Ectodermal cell (in vitro differentiated cells): ENCODE data around the gene WWOX.

Source experiments
- H3K27ac ChIP-seq: 2 replicates; pipeline ENCODE4 v1.7.0; 2013; ENCODE audit warnings: mild to moderate bottlenecking, low read depth, low read length; ENCODE audit not compliant: insufficient read depth, poor library complexity, severe bottlenecking
- H3K27me3 ChIP-seq: 2 replicates; pipeline ENCODE4 v1.7.0; 2013; ENCODE audit warnings: mild to moderate bottlenecking, low read length; ENCODE audit not compliant: insufficient read depth, control insufficient read depth, poor library complexity, severe bottlenecking
- H3K36me3 ChIP-seq: one replicate; pipeline ENCODE4 v1.7.0; 2013; ENCODE audit warnings: low read length; ENCODE audit not compliant: control insufficient read depth, insufficient read depth
- H3K4me1 ChIP-seq: one replicate; pipeline ENCODE4 v1.7.0; 2013; ENCODE audit warnings: low read length; ENCODE audit not compliant: control insufficient read depth, insufficient read depth
- H3K4me3 ChIP-seq: 2 replicates; pipeline ENCODE4 v1.7.0; 2013; ENCODE audit warnings: low read depth, low read length, control low read depth; ENCODE audit not compliant: insufficient read depth
- H3K9me3 ChIP-seq: 2 replicates; pipeline ENCODE4 v1.7.0; 2013; ENCODE audit warnings: mild to moderate bottlenecking, low read length, moderate library complexity; ENCODE audit not compliant: control insufficient read depth
- WGBS, 2 experiments: methylation state at CpG; one replicate each; pipeline ENCODE4 v1.1.7; 2013; ENCODE audit warnings: missing lambda C conversion rate in 2 of 2; 5-methylcytosine and 5-hydroxymethylcytosine counted together

The WWOX gene

GRCh38 chr16:78205506-78205905 lies 106.1 kb downstream of the WWOX start:
- Histone ChIP-seq H3K27me3 (no peaks in the 10 kb centered on the region), H3K9me3 (no peaks in the 10 kb centered on the region), H3K4me3 (no peak overlapping the region), H3K27ac (no peak overlapping the region), H3K4me1 (no peaks in the 10 kb centered on the region), H3K36me3 (no peaks in the 10 kb centered on the region)
- 89 to 93% methylated on average over 3 of the region's 3 CpGs for WGBS, 2 experiments

GRCh38 chr16:78206623-78207223 lies 107.3 kb downstream of the WWOX start:
- no peak overlapping the region for H3K4me3 ChIP-seq
- H3K36me3 ChIP-seq, result no peaks in the 10 kb centered on the region
- WGBS, 2 experiments, result 95 to 100% methylated on average over 1 to 2 of the region's 2 CpGs
- no peaks in the 10 kb centered on the region for H3K9me3 ChIP-seq
- no peaks in the 10 kb centered on the region for H3K4me1 ChIP-seq
- H3K27me3 ChIP-seq, result no peaks in the 10 kb centered on the region
- H3K27ac ChIP-seq, result no peak overlapping the region

- Histone ChIP-seq H3K27me3 (no peaks in the 10 kb centered on the region), H3K4me1 (no peaks in the 10 kb centered on the region), H3K36me3 (no peaks in the 10 kb centered on the region), H3K9me3 (no peaks in the 10 kb centered on the region), H3K4me3 (no peak overlapping the region), H3K27ac (no peak overlapping the region)
- WGBS, 2 experiments, result 84 to 90% methylated on average over 10 of the region's 10 CpGs
These were observed 110.7 kb downstream of the WWOX start for GRCh38 chr16:78209951-78210661.

- Histone ChIP-seq H3K36me3 (no peaks in the 10 kb centered on the region), H3K27ac (no peak overlapping the region), H3K9me3 (no peaks in the 10 kb centered on the region), H3K4me3 (no peak overlapping the region), H3K27me3 (no peaks in the 10 kb centered on the region), H3K4me1 (no peaks in the 10 kb centered on the region)
- WGBS, 2 experiments, result 89% methylated on average over 7 of the region's 7 CpGs
These were observed 111.7 kb downstream of the WWOX start for GRCh38 chr16:78211020-78211599.

DNA sequence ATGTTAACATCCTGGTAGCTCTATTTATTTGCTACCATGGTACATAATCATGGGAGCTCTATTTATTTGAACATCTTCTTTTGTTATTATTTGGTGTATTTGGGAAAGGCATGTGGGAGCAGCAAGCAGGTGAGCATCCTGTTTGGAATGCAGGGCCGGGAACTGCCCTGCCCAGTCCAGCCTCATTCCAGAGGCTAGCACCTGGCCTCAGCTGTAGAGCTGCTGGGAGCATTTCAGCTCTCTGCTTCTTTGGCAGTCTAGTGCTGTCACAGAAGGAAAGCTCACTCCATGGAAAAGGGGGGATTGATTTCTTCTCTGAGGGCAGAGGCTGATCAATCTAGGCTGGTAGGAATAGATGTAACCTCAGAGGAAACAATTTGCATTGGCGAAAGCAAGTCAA lies 112.5 kb downstream of the WWOX start:
- Histone ChIP-seq H3K27me3 (no peaks in the 10 kb centered on the region), H3K4me3 (no peak overlapping the region), H3K36me3 (no peaks in the 10 kb centered on the region), H3K9me3 (no peaks in the 10 kb centered on the region), H3K4me1 (no peaks in the 10 kb centered on the region), H3K27ac (no peak overlapping the region)
- 88 to 96% methylated on average over 2 of the region's 2 CpGs for WGBS, 2 experiments

GRCh38 chr16:78212674-78213073 lies 113.2 kb downstream of the WWOX start:
- Histone ChIP-seq H3K27me3 (no peaks in the 10 kb centered on the region), H3K36me3 (no peaks in the 10 kb centered on the region), H3K4me3 (no peak overlapping the region), H3K9me3 (no peaks in the 10 kb centered on the region), H3K27ac (no peak overlapping the region), H3K4me1 (no peaks in the 10 kb centered on the region)
- WGBS, 2 experiments, result 96 to 97% methylated on average over 7 of the region's 7 CpGs

GRCh38 chr16:78213751-78214150 lies 114.3 kb downstream of the WWOX start:
- H3K36me3 ChIP-seq, result no peaks in the 10 kb centered on the region
- H3K4me1 ChIP-seq, result no peaks in the 10 kb centered on the region
- H3K4me3 ChIP-seq, result no peak overlapping the region
- H3K9me3 ChIP-seq, result no peaks in the 10 kb centered on the region
- 93% methylated on average over 7 of the region's 7 CpGs for WGBS, 2 experiments
- no peak overlapping the region for H3K27ac ChIP-seq
- H3K27me3 ChIP-seq, result no peaks in the 10 kb centered on the region

DNA sequence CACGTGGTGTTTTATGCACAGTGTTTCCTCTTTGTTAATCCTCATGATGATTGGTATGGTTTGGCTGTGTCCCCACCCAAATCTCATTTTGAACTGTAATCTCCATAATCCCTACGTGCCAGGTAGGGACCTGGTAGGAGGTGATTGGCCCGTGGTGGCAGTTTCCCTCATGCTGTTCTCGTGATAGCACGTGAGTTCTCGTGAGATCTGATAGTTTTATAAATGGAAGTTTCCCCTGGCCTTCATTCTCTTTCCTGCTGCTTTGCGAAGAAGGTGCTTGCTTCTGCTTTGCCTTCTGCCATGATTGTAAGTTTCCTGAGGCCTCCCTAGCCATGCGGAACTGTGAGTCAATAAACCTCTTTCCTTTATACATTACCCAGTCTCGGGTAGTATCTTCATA lies 115.8 kb downstream of the WWOX start:
- H3K27ac ChIP-seq, result no peak overlapping the region
- no peak overlapping the region for H3K4me3 ChIP-seq
- H3K27me3 ChIP-seq, result no peaks in the 10 kb centered on the region
- H3K9me3 ChIP-seq, result no peaks in the 10 kb centered on the region
- H3K36me3 ChIP-seq, result no peaks in the 10 kb centered on the region
- no peaks in the 10 kb centered on the region for H3K4me1 ChIP-seq
- WGBS, 2 experiments, result 88 to 90% methylated on average over 9 of the region's 9 CpGs

DNA sequence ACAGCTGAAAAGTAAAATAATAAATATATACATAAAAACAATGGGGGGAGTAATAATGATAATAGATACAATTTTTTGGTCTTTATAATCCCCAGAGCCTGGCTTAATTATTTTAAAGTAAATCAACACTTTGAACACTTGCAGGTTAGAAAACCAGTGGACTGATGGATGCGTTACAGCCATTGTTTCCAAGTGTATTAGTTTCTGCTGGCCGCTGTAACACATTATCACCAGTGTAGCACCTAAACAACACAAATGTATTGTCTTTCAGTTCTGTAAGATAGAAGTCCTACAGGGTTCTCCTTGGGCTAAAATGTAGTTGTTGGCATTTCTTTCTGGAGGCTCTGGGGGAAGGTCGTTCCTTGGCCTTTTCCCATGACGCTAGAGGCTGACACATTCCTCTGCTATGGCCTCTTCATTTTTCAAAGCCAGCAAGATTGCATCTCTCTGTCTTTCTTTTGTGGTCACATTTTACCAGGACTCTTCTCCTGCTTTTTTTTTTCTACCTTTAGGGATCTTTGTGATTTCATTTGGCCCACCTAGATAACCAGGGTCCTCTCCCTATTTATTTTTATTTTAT lies 116.8 kb downstream of the WWOX start:
- Histone ChIP-seq H3K4me3 (no peak overlapping the region), H3K27me3 (no peaks in the 10 kb centered on the region), H3K36me3 (no peaks in the 10 kb centered on the region), H3K4me1 (no peaks in the 10 kb centered on the region), H3K9me3 (no peaks in the 10 kb centered on the region), H3K27ac (no peak overlapping the region)
- 95 to 98% methylated on average over 4 of the region's 4 CpGs for WGBS, 2 experiments

DNA sequence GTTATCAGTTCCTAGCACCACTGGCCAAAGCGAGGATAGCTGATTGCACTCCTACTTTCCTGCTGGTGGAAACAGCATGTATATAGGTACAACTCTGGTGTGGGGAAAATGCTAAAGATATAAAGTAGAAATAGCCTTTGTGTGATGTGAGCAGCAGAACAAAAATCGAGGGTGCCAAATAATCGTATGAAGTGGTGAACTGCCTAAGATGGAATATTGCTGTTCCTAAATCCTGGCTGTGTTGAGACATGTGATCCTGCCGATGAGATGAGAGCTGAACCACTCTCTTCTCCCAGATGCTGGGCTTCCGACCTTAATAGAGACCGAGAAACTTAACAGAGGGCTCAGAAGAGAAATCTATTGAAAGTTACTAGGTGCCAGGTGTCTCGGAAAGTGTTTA lies 117.8 kb downstream of the WWOX start:
- 94 to 95% methylated on average over 7 of the region's 7 CpGs for WGBS, 2 experiments
- Histone ChIP-seq H3K4me3 (no peak overlapping the region), H3K36me3 (no peaks in the 10 kb centered on the region), H3K9me3 (no peaks in the 10 kb centered on the region), H3K4me1 (no peaks in the 10 kb centered on the region), H3K27me3 (no peaks in the 10 kb centered on the region), H3K27ac (no peak overlapping the region)
